Jurkat, Clone E6-1 (cell line): ENCODE results near the gene PTPRN2.

Experiments used
- DNase-seq: peaks from one replicate; pipeline ENCODE4 v3.0.0-alpha.2; 2011; ENCODE audit warnings: low read depth, low spot score
- H3K4me3 ChIP-seq: 2 replicates; pipeline ENCODE4 v1.5.1; 2011; ENCODE audit warnings: mild to moderate bottlenecking, low read length, control low read depth, moderate library complexity

PTPRN2 gene

DNA sequence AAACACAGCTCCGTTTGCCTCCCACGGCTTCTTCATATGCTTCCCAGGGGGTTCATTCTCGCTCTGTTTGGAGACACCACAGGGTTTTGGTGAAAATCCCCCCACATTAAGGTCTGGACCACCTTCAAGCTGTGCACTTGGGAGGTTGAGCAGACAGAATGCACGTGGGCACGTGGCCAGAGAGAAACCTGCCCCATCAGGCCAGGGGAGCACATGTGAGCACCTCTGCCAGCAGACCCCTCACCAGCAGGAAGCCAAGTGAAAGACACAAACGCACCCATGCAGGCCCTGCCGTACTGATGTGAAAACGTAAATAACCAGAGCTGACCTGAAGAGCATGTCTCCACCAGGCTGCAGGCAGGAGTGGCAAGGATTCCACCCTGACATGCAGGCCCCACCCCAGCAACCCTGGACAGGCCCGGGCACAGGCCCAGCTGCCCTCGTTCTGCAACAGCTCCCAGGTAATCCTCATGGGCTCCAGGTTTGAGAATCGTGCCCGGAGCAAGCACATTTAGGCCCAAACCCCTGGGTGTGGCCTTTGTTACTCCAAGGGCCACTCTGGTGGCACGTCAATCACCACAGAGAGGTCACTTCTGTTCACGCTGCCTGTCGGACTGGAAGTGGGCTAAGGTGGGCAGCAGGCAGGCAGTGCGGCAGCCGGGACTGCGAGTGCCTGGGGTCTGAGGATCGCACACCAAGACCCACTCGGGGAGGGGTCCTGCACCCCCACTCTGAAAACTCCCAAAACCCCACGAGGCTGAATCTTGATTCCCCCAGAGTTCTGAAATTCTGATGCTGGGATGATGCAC lies 184.4 kb downstream of the PTPRN2 start:
- H3K4me3 ChIP-seq = no peak overlapping the region
- DNase-seq = no peak

DNA sequence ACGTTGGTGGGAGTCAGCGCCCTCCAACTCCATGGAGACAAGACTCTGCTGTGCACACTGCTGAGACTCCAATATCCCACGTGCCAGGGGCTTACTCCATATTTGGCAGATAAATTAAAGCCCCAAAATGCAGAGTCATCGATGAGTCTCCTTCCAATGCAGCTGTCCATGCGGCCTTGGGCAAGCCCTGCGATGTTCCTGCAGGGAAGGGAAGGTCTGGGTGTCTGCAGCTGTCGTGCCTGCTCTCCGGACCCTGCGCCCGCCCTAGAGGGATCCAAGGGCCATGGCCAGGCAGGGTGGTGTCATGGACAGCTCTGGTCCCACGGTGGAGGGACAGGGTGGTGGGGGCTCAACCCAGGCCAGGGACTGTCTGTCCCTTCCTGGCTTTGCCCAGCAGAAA lies 185.2 kb downstream of the PTPRN2 start:
- no peak overlapping the region for H3K4me3 ChIP-seq
- DNase-seq = no peak

DNA sequence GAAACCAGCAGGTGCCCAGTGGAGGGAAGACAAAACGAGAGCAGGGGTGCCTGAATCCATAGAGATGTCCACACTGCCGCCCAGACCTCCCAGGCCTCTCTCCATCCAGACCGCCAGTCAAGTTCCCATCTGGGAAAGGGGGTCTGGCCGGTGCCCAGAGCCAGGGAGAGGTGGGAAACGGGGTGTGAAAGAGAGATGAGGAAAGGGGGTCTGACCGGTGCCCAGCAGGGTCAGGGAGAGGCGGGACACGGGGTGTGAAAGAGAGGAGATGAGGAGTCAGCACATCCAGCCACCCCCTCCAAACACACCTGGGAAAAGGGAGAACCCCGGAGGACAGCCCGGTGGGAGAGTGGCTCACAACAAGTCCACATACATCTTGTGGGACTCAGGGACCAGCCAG lies 185.8 kb downstream of the PTPRN2 start:
- DNase-seq = no peak
- no peak overlapping the region for H3K4me3 ChIP-seq

GRCh38 chr7:158401295-158401694 lies 186.3 kb downstream of the PTPRN2 start:
- H3K4me3 ChIP-seq = no peak overlapping the region
- no peak for DNase-seq

GRCh38 chr7:158400601-158401225 lies 186.9 kb downstream of the PTPRN2 start:
- no peak for DNase-seq

GRCh38 chr7:158399762-158400161 lies 187.9 kb downstream of the PTPRN2 start:
- no peak overlapping the region for H3K4me3 ChIP-seq

More at GRCh38 chr7:158400601-158401225, 186.9 kb downstream of the PTPRN2 start:
- H3K4me3 ChIP-seq = no peak overlapping the region

DNA sequence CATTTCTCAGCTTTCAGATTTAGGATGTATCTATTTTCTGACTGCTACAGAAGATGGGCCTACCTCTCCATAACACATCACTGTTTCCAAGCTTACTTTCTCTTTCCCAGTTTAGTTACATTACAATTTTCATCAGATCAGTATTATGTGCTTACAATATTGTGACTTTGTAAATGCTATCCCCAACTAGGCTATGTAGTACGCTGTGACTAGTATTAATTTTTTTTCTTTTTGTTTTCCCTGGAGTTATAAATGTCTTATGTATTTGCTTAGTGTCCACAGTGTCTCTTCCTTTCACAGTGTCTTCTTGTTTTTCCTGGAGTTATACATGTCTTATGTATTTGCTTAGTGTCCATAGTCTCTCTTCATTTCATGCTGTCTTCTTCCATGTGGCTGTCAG lies 188.9 kb downstream of the PTPRN2 start:
- no peak overlapping the region for H3K4me3 ChIP-seq

More at GRCh38 chr7:158399762-158400161, 187.9 kb downstream of the PTPRN2 start:
- DNase-seq = no peak

DNA sequence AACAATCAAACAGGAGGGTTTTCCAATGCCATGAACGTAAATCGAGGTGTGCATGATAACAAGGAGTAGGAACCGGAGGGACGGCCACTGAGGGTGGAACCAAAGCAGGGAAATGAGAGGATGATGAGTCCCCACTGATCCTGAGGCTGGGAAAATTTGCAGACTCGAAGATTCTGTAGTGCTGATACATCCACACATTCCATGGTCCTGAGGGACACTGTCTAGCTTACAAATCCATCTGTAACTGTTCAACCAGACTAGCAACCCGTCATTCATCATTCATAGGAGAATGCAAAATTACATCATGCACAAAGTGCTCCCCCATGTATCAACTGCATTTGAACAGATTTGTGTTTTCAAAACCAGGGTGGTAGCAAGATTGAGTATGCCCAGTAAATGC lies 189.7 kb downstream of the PTPRN2 start:
- H3K4me3 ChIP-seq = no peak overlapping the region
- DNase-seq = no peak

More for the DNA sequence above, 188.9 kb downstream of the PTPRN2 start:
- no peak for DNase-seq

DNA sequence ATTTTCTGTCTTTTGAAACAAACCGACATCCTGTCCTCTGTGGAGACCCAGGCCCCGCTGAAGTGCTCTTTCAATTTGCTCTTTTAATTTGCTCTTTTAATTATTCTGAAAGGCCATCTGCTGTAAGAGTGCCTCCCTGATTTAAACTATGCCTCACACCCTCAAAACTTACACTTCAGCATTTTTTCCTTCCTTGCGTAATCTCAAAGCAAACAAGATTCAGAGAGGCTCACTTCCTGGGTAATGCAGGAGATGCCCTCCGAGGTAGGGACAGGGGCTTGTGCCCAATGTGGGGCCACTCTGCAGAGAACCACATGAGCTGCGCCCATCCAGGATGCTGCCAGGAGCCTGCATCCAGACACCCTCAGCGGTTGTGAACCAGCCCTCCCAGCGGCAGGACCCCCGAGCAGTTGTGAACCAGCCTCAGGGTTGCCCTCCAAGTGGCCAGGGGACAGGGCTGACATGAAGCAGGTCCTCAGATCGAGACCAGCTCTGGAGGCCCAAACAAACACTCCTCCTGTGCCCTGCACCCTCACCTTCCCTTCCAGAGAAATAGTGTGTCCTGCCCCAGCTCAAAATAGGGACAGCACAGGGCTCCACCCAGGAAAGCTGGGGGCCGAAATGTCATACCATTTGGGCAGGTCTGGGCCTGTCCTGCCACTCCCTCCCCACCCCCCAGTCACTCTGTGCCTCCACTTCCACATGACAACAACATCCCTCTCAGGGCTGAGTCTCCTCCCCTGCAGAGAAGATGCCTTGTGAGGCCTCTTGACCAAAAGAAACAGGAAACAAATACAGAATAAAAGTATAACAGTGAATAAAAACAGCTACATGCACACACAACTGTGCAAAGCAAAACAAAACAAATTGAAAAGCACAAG lies 190.4 kb downstream of the PTPRN2 start:
- DNase-seq = no peak
- H3K4me3 ChIP-seq = no peak overlapping the region

GRCh38 chr7:158396301-158396905 lies 191.2 kb downstream of the PTPRN2 start:
- H3K4me3 ChIP-seq = no peak overlapping the region

DNA sequence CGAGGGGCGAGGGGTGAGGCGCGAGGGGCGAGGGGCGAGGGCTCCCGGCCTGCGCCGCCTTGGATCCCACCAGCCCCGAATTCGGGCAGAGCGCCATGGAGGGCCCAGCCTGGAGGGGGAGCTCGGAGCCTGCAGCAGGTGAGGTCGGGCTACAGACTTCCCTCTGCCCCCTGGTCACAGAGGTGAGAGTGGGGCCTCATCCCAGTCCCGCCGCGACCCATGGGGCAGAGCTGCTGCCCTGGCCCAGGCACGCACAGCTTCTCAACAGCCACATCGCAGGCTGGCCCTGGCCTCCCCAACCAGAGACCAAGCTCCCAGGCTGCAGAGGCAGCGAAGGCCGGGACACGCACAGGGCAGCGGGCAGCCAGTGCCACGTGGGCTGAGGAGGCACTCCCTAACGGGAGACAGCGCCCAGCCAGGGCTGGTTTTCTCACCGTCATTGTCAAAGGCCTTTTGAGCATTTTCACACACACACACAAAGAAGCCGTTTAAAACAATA lies 191.8 kb downstream of the PTPRN2 start:
- no peak overlapping the region for H3K4me3 ChIP-seq
- no peak for DNase-seq

More at GRCh38 chr7:158396301-158396905, 191.2 kb downstream of the PTPRN2 start:
- DNase-seq = no peak

DNA sequence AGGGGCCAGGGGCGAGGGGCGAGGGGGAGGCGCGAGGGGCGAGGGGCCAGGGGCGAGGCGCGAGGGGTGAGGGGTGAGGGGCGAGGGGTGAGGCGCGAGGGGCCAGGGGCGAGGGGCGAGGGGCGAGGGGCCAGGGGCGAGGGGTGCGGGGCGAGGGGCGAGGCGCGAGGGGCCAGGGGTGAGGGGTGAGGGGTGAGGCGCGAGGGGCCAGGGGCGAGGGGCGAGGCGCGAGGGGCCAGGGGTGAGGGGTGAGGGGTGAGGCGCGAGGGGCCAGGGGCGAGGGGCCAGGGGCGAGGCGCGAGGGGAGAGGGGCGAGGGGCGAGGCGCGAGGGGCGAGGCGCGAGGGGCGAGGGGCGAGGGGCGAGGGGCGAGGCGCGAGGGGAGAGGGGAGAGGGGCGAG lies 192.3 kb downstream of the PTPRN2 start:
- H3K4me3 ChIP-seq = no peak overlapping the region
- DNase-seq = no peak

- no peak for DNase-seq
- no peak overlapping the region for H3K4me3 ChIP-seq
Measured at GRCh38 chr7:158394936-158395335, 192.7 kb downstream of the PTPRN2 start.

DNA sequence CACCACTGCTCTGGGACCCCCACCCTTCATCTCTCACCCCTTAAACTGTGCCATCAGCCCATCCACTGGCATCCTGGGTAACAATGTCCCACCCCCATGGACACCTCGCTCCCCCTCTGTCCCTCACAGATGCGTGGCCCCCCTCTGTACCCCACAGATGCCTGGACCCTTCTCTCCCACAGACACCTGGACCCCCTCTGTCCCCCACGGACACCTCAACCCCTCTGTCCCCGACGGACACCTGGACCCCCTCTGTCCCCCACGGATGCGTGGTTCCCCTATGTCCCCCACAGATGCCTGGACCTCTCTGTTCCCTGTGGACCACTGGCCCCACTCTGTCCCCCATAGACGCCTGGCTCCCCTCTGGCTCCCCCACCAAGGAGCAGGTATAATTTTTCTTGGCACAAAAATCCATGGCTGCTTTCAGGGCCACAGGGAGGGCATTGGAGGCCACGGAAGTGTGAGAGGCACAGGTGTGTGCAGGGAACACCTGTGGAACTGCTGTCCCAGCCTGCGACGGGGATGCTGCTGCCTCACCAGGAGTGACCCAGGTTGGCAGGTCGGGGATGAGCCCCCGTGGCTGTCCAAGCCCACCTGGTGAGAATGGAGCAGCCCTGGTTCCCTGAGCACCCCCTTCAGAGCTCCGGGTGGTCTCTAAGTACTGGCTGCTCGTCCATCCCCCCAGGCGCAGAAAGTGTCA lies 193.5 kb downstream of the PTPRN2 start:
- no peak overlapping the region for H3K4me3 ChIP-seq
- DNase-seq = no peak

DNA sequence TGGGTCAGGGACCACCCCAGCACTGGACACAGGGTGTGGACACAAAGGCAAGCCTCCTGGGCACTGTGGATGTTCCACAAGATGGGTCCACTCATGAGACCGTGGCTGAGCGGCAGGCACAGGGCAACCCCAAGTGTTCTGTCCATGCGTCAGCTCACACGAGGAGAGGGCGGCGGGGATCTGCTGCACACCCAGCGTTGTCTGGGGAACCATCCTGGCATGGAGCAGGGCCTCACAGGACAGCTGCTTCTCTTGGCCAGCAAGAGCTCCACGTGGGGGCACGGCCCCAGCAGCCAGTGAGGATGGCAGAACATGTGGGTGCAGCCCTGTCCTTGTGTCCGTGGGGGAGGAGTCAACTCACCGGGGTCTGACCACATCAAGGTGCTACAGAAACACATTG lies 195.4 kb downstream of the PTPRN2 start:
- no peak overlapping the region for H3K4me3 ChIP-seq
- no peak for DNase-seq

- H3K4me3 ChIP-seq = no peak overlapping the region
- no peak for DNase-seq
Measured at GRCh38 chr7:158391541-158391940, 196.1 kb downstream of the PTPRN2 start.

DNA sequence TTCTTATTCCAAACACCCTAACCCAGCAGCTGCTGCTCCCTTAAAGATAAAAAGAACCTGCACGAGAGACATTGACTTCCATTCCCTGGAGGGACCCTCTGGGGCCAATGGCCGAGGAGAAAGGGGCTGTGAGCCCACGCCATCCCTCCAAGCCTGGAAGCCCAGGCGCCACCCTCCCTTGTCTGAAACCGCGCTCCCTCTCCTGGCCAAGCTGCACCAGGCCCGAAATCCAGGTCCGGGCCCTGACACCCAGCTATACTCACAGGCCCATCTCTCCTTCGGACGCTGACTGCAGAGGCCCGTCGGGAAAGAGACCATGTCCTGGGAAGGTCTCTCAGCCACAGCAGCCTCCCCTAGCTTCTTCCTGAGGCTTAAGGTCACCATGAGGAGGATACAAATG lies 196.5 kb downstream of the PTPRN2 start:
- no peak overlapping the region for H3K4me3 ChIP-seq
- DNase-seq = no peak

GRCh38 chr7:158390460-158390859 lies 197.2 kb downstream of the PTPRN2 start:
- no peak for DNase-seq
- H3K4me3 ChIP-seq = no peak overlapping the region
